Measurements from ENCODE around the gene PBLD. TPM values are rescaled to one million over a fixed set of nuclear protein-coding genes. Genes with fewer than 3 reads are reported as not detected.
A peak's percentile ranks its signal among the peaks of the same experiment; 100 is the strongest.

PBLD gene
- total and polyA plus RNA-seq, 5 donors from 2014 or later = 0.85 to 1.5 (median 1.2) TPM

DNA sequence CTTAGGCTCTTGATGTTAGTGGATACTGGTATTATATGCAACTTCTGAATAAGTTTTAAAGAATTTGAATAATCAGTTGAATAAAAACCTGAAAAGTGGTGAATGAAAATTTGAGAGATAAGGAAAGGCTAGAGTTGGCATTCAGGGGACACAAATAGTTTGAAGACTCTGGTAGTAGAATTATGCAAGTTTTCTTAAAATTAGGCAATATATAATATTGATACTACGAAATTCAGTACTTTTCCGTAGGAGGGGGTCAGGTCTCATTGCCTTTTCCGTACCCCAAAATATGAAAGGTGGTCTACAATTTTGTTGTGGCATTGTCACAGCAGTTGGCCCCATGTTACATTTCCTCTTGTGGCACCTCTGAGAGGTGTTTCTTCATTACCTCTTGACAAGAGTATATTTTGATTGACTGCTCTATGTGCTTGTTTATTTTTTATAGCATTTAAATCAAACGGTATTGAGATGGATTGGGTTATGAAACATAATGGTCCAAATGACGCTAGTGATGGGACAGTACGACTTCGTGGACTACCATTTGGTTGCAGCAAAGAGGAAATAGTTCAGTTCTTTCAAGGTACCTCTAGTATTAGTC is 4.1 kb upstream of the PBLD start:
- peaks cover 45% of the 10 kb centered on the region for H3K36me3 Mint-ChIP-seq
- peaks cover 31 to 65% (median 54%) of the 10 kb centered on the region in 4 donors for H3K4me1 Mint-ChIP-seq
- no peaks in the 10 kb centered on the region for H3K9me3 ChIP-seq (ENCODE audit: control insufficient read depth in 2 of 2, low read length in 2 of 2)
- peaks cover 0 to 2% (median 0%) of the 10 kb centered on the region in 7 donors for H3K9me3 Mint-ChIP-seq
- H3K4me3 ChIP-seq (ENCODE audit: low read depth, low read length) = peak overlapping the region; percentile 95
- peak overlapping the region; percentile 78 to 99 (median 85) for H3K27ac Mint-ChIP-seq
- peaks cover 36% of the 10 kb centered on the region for H3K4me1 ChIP-seq (ENCODE audit: control insufficient read depth, insufficient read depth, low read length, poor library complexity, severe bottlenecking)
- H3K36me3 ChIP-seq (ENCODE audit: control insufficient read depth, insufficient read depth, low read length) = peaks cover 37% of the 10 kb centered on the region
- H3K27me3 Mint-ChIP-seq = peaks cover 2% of the 10 kb centered on the region
- no peak for DNase-seq
- H3K27me3 ChIP-seq (ENCODE audit: control insufficient read depth, insufficient read depth, low read length) = no peaks in the 10 kb centered on the region
- no peak for ATAC-seq (ENCODE audit: low read depth in 2 of 2)
- H3K4me3 Mint-ChIP-seq = peak overlapping the region; percentile 47 to 100 (median 100)
- peak overlapping the region; percentile 55 for H3K27ac ChIP-seq (ENCODE audit: insufficient read depth, low read length, poor library complexity, severe bottlenecking)

DNA sequence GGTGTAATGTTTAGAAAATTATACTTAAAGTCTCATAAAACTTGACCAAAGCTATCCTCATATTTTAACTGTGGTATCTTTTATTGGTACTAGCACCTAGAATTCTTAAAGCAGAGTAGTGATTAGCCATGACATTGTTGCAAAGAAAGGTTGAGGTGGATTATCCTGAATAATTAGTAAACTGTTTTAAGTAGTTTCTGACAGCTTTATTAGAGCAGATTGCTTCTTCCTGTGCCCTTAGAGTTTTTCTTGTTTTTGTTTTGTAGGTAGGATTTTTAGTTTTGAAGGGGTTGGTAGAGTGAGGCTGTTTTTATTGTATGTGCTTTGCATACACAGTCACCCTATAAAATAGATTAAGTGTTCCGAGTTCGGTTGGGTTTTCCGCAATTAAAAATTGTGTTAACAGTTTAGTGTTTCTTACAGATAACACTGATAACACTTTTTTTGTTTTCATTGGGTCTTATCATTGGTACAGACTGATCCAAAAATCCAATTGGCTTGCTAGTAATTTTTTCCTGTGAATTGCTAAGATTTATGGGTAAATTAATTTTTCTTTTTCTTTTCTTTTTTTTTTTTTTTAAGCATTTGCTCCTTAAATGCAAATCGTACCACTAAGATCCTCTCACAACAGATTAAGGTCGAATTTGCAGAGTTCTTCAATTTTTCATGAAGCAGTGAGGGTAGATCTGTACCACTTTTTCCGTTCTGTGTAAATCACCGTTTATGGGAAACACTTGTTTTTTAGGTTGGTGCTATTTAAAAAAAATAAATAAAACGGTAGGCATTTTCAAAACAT is 2.1 kb upstream of the PBLD start:
- Mint-ChIP-seq H3K36me3 (peaks cover 30% of the 10 kb centered on the region), H3K4me1 (peaks cover 31 to 66% (median 54%) of the 10 kb centered on the region in 4 donors), H3K27me3 (peaks cover 11% of the 10 kb centered on the region), H3K27ac (peak overlapping the region; percentile 48 to 99 (median 68)), H3K4me3 (peak overlapping the region; percentile 100), H3K9me3 (peaks cover 0 to 3% (median 0%) of the 10 kb centered on the region in 7 donors)
- Histone ChIP-seq H3K4me3 (ENCODE audit: low read depth, low read length) (peak overlapping the region; percentile 95), H3K27ac (ENCODE audit: insufficient read depth, low read length, poor library complexity, severe bottlenecking) (peak overlapping the region; percentile 97), H3K4me1 (ENCODE audit: control insufficient read depth, insufficient read depth, low read length, poor library complexity, severe bottlenecking) (peaks cover 43% of the 10 kb centered on the region), H3K27me3 (ENCODE audit: control insufficient read depth, insufficient read depth, low read length) (no peaks in the 10 kb centered on the region), H3K9me3 (ENCODE audit: control insufficient read depth in 2 of 2, low read length in 2 of 2) (no peaks in the 10 kb centered on the region), H3K36me3 (ENCODE audit: control insufficient read depth, insufficient read depth, low read length) (peaks cover 17% of the 10 kb centered on the region)
- peak in 1 of 3 donors; percentile 16 for DNase-seq
- ATAC-seq (ENCODE audit: low read depth in 2 of 2) = no peak

DNA sequence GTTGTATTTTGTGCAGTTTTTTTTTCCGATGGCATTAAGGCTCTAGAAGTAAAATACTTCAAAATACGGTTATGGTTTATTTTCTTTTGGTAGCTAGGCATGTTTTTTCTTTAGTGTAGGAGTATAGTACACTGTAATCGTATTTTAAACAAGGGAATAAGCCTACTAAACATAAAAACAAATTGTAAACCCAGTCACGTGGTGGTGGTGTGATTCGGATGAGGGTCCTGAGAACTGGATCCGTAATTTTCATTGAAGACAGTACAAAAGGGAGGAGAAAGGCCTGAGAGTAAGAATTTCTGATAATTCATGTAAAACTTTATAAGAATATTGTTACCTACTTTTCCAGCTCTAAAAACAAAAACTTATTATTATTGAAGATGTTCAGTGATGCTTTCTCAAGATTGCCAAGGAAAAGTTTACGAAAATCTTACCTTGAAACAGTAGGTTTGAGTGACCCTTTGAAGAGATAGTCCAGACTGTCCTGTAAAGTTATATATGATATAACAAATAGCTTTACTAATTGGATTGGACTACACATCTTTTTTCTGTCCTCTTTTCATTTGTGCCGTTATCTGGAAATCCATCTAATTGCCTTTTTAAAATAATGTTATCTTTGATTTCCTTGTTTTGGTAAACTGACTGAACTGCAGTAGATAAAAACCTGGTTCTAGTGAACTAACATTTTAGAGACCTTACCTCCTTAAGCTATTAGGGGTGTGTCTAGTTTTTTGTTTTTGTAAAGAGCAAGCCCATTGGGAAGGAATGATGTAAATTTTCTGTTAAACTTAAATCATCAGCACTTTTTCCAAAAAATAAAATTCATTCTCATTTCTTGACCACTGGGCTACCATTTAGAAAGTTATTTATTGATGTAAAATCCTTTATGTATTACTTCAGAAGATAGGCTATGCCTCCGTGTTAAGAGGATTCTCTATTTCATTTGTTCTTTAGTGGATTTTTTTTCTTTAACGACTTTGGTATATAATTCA is 1.0 kb upstream of the PBLD start:
- H3K4me1 Mint-ChIP-seq = peaks cover 31 to 64% (median 50%) of the 10 kb centered on the region in 4 donors
- Histone ChIP-seq H3K36me3 (ENCODE audit: control insufficient read depth, insufficient read depth, low read length) (peaks cover 5% of the 10 kb centered on the region), H3K27me3 (ENCODE audit: control insufficient read depth, insufficient read depth, low read length) (no peaks in the 10 kb centered on the region), H3K4me3 (ENCODE audit: low read depth, low read length) (peak overlapping the region; percentile 95), H3K4me1 (ENCODE audit: control insufficient read depth, insufficient read depth, low read length, poor library complexity, severe bottlenecking) (peaks cover 43% of the 10 kb centered on the region), H3K27ac (ENCODE audit: insufficient read depth, low read length, poor library complexity, severe bottlenecking) (peak overlapping the region; percentile 97), H3K9me3 (ENCODE audit: control insufficient read depth in 2 of 2, low read length in 2 of 2) (no peaks in the 10 kb centered on the region)
- peak overlapping the region; percentile 100 for H3K4me3 Mint-ChIP-seq
- H3K27ac Mint-ChIP-seq = peak overlapping the region; percentile 99 to 100 (median 100)
- H3K27me3 Mint-ChIP-seq = peaks cover 11% of the 10 kb centered on the region
- peaks cover 19% of the 10 kb centered on the region for H3K36me3 Mint-ChIP-seq
- no peak for ATAC-seq (ENCODE audit: low read depth in 2 of 2)
- peak in 1 of 3 donors; percentile 15 for DNase-seq
- peaks cover 0 to 3% (median 0%) of the 10 kb centered on the region in 7 donors for H3K9me3 Mint-ChIP-seq

DNA sequence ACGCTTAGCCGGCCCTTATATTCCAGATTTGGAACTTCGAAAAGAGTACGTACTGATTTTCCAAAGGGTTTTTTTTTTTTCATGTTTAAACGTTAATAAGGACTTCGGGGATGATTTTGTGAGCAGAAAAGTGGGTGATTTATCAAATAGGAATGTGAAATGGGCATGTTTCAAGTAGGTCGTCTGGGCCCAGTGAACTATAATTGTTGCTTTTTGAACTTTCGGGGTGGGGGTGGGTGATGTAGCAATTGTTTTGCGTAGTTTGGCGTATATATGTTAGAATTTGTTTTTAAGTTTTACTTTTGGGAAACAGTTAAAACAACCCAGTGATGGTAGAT is 299 bp upstream of the PBLD start:
- Mint-ChIP-seq H3K27ac (peak overlapping the region; percentile 99 to 100 (median 100)), H3K27me3 (peaks cover 11% of the 10 kb centered on the region), H3K9me3 (peaks cover 0 to 3% (median 0%) of the 10 kb centered on the region in 7 donors), H3K36me3 (peaks cover 14% of the 10 kb centered on the region), H3K4me1 (peaks cover 31 to 66% (median 50%) of the 10 kb centered on the region in 4 donors), H3K4me3 (peak overlapping the region; percentile 100)
- DNase-seq (peak in 1 of 3 donors; percentile 14), ATAC-seq (ENCODE audit: low read depth in 2 of 2) (no peak)
- peaks cover 43% of the 10 kb centered on the region for H3K4me1 ChIP-seq (ENCODE audit: control insufficient read depth, insufficient read depth, low read length, poor library complexity, severe bottlenecking)
- H3K27ac ChIP-seq (ENCODE audit: insufficient read depth, low read length, poor library complexity, severe bottlenecking) = peak overlapping the region; percentile 97
- no peaks in the 10 kb centered on the region for H3K9me3 ChIP-seq (ENCODE audit: control insufficient read depth in 2 of 2, low read length in 2 of 2)
- H3K36me3 ChIP-seq (ENCODE audit: control insufficient read depth, insufficient read depth, low read length) = no peaks in the 10 kb centered on the region
- H3K4me3 ChIP-seq (ENCODE audit: low read depth, low read length) = peak overlapping the region; percentile 95
- H3K27me3 ChIP-seq (ENCODE audit: control insufficient read depth, insufficient read depth, low read length) = no peaks in the 10 kb centered on the region

DNA sequence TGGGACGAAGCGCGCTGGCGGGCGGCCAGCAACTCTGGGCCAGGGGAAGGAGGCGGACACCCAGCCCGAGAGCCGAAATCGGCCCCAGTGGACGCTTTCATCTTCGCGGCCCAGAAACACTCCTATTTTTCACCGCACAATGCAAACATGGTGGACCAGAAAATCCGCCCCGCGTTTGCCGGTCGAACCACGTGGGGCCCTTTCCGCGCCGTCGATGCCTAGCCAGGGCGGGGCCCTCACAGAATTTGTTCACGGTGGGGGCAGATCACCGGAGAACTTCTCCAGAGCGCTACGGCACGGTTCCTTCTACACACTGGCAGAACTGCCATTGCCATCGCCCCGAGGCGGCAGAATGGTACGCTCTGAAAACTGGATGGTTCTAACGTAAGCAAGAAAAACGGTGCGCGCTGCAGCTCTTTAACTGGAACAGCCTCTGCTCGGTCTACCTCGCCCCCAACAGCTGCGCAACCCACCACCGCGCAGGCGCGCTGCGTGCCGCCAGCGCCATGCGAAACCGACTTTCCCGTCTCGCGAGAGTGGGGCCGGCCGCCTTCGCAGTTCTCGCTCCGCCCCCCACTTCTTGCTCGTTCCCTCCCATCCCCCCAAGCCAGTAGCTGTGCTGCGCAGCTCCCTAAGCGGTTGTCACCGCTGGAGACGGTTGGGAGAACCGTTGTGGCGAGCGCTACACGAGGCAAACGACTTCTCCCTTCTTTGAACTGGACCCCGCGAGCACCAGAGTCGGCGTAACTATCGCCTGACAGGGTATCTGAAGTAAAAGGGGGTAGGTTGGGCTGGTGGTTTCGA is 1.1 kb downstream of the PBLD start, which contains the start of gene HNRNPH3:
HNRNPH3 (plus strand) TSS at position 610 of the 804 bp plus-strand sequence. CDS start 5,158 bp downstream, outside the sequence.
- peaks cover 30% of the 10 kb centered on the region for H3K4me1 ChIP-seq (ENCODE audit: control insufficient read depth, insufficient read depth, low read length, poor library complexity, severe bottlenecking)
- Mint-ChIP-seq H3K4me1 (peaks cover 20 to 54% (median 40%) of the 10 kb centered on the region in 4 donors), H3K9me3 (peaks cover 0 to 3% (median 0%) of the 10 kb centered on the region in 7 donors), H3K27ac (peak within 1 kb of the TSS; percentile 99 to 100 (median 100)), H3K4me3 (peak within 1 kb of the TSS; percentile 100), H3K36me3 (peaks cover 11% of the 10 kb centered on the region), H3K27me3 (peaks cover 11% of the 10 kb centered on the region)
- no peaks in the 10 kb centered on the region for H3K27me3 ChIP-seq (ENCODE audit: control insufficient read depth, insufficient read depth, low read length)
- DNase-seq (peak; percentile 97 to 99 (median 99)), ATAC-seq (ENCODE audit: low read depth in 2 of 2) (peak; percentile 88)
- H3K36me3 ChIP-seq (ENCODE audit: control insufficient read depth, insufficient read depth, low read length) = no peaks in the 10 kb centered on the region
- peak within 1 kb of the TSS; percentile 95 for H3K4me3 ChIP-seq (ENCODE audit: low read depth, low read length)
- H3K27ac ChIP-seq (ENCODE audit: insufficient read depth, low read length, poor library complexity, severe bottlenecking) = peak within 1 kb of the TSS; percentile 97
- H3K9me3 ChIP-seq (ENCODE audit: control insufficient read depth in 2 of 2, low read length in 2 of 2) = no peaks in the 10 kb centered on the region

DNA sequence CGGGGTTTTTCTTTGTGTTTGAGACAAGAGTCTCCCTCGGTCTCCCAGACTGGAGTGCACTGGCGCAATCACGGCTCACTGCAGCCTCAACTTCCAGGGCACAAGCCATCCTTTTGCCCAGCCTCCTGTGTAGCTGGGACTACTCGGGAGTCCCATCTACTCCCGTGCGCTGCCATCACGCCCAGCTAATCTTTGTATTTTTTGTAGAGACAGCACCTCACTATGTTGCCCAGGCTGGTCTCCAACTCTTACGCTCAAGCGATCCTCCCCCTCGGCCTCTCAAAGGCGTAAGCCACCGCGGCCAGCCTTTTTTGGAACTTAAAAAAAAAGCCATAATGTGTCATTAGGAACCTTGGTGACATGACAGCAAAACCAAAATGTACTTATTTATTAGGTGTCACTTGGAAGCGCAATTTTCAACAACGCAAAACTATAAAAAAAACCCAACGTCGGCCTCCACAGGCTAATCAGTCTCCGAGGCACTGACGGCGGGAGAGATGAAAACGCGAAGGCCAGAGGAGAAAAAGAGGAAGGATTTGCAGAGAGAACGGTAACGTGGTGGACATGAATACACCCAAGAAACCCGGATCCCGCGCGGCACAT is 1.8 kb downstream of the PBLD start:
- Histone ChIP-seq H3K36me3 (ENCODE audit: control insufficient read depth, insufficient read depth, low read length) (no peaks in the 10 kb centered on the region), H3K4me3 (ENCODE audit: low read depth, low read length) (peak overlapping the region; percentile 95), H3K27me3 (ENCODE audit: control insufficient read depth, insufficient read depth, low read length) (no peaks in the 10 kb centered on the region), H3K9me3 (ENCODE audit: control insufficient read depth in 2 of 2, low read length in 2 of 2) (no peaks in the 10 kb centered on the region), H3K27ac (ENCODE audit: insufficient read depth, low read length, poor library complexity, severe bottlenecking) (peak overlapping the region; percentile 97), H3K4me1 (ENCODE audit: control insufficient read depth, insufficient read depth, low read length, poor library complexity, severe bottlenecking) (peaks cover 23% of the 10 kb centered on the region)
- H3K4me1 Mint-ChIP-seq = peaks cover 13 to 47% (median 33%) of the 10 kb centered on the region in 4 donors
- H3K9me3 Mint-ChIP-seq = peaks cover 0 to 3% (median 0%) of the 10 kb centered on the region in 7 donors
- peaks cover 8% of the 10 kb centered on the region for H3K36me3 Mint-ChIP-seq
- DNase-seq = no peak
- H3K27me3 Mint-ChIP-seq = peaks cover 11% of the 10 kb centered on the region
- H3K4me3 Mint-ChIP-seq = peak overlapping the region; percentile 100
- peak overlapping the region; percentile 99 to 100 (median 100) for H3K27ac Mint-ChIP-seq
- ATAC-seq (ENCODE audit: low read depth in 2 of 2) = no peak

All from CD4-positive, CD25-positive, alpha-beta regulatory T cell (primary cell).